OCI-LY3 (cell line): ENCODE results near the gene PKIG.

Experiments
- EZH2phosphoT487 ChIP-seq: fragments of 200-600 bp; shearing (Covaris generic); IDR thresholded peaks from 2 replicates; pipeline ENCODE4 v1.6.1; 2018; ENCODE audit warnings: antibody characterized with exemption, mixed run types, low read depth
- TF ChIP-seq, protein P1 (sequence below): fragments of 200-600, 300-600 bp; sonication (generic); IDR thresholded peaks from 2 replicates; pipeline ENCODE4 v1.5.1; 2014; ENCODE audit warnings: antibody characterized with exemption, low read length, low read depth

- TF ChIP-seq, protein P1, sequence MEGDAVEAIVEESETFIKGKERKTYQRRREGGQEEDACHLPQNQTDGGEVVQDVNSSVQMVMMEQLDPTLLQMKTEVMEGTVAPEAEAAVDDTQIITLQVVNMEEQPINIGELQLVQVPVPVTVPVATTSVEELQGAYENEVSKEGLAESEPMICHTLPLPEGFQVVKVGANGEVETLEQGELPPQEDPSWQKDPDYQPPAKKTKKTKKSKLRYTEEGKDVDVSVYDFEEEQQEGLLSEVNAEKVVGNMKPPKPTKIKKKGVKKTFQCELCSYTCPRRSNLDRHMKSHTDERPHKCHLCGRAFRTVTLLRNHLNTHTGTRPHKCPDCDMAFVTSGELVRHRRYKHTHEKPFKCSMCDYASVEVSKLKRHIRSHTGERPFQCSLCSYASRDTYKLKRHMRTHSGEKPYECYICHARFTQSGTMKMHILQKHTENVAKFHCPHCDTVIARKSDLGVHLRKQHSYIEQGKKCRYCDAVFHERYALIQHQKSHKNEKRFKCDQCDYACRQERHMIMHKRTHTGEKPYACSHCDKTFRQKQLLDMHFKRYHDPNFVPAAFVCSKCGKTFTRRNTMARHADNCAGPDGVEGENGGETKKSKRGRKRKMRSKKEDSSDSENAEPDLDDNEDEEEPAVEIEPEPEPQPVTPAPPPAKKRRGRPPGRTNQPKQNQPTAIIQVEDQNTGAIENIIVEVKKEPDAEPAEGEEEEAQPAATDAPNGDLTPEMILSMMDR: no peak
- no peak for TF ChIP-seq EZH2phosphoT487
These were observed 33.3 kb upstream of the PKIG start for GRCh38 chr20:44549123-44549522.
